Activated CD4-positive, alpha-beta memory T cell treated with anti-CD3 and anti-CD28 coated beads for 36 hours (primary cell): ENCODE results near the gene MEGF11. TPM values are rescaled to one million over a fixed set of nuclear protein-coding genes. Genes with fewer than 3 reads are reported as not detected.

Source experiments
- CTCF ChIA-PET: fragments of 350-600 bp; sonication (Branson Sonifier 250); formaldehyde crosslinking; loops from one replicate; lab custom pipeline; 2021; ENCODE audit warnings: antibody characterized with exemption, inconsistent platforms; lab: Charles Lee
- POLR2A ChIA-PET: fragments of 350-600 bp; sonication (Branson Sonifier 250); formaldehyde crosslinking; loops from one replicate; lab custom pipeline; 2021; ENCODE audit warnings: antibody characterized with exemption; lab: Charles Lee
- DNase-seq: peaks from one replicate; pipeline ENCODE4 v3.0.0-alpha.2; 2020
- H3K27ac Mint-ChIP-seq: one replicate; pipeline ENCODE4 v1.8.0; 2021; ENCODE audit warnings: mixed read lengths
- H3K27me3 Mint-ChIP-seq: one replicate; pipeline ENCODE4 v1.8.0; 2021; ENCODE audit warnings: mixed read lengths
- H3K36me3 Mint-ChIP-seq: one replicate; pipeline ENCODE4 v1.8.0; 2021; ENCODE audit warnings: mixed read lengths
- H3K4me1 Mint-ChIP-seq: one replicate; pipeline ENCODE4 v1.8.0; 2021; ENCODE audit warnings: low read depth, mixed read lengths
- H3K4me3 Mint-ChIP-seq: one replicate; pipeline ENCODE4 v1.8.0; 2021; ENCODE audit warnings: mild to moderate bottlenecking, mixed read lengths
- H3K9me3 Mint-ChIP-seq: one replicate; pipeline ENCODE4 v1.8.0; 2021; ENCODE audit warnings: mixed read lengths
- intact Hi-C: fragments of 100-400 bp; cut with micrococcal nuclease; formaldehyde crosslinking; loops from one replicate; pipeline ENCODE4 v1.15.1; 2023
- total RNA-seq, 2 experiments: library from RNA; stranded (reverse); gene quantifications; one replicate each; pipeline ENCODE4 v1.2.3, GENCODE V29; 2021

Gene MEGF11
- total RNA-seq, 2 experiments from 2014 or later: not detected

DNA sequence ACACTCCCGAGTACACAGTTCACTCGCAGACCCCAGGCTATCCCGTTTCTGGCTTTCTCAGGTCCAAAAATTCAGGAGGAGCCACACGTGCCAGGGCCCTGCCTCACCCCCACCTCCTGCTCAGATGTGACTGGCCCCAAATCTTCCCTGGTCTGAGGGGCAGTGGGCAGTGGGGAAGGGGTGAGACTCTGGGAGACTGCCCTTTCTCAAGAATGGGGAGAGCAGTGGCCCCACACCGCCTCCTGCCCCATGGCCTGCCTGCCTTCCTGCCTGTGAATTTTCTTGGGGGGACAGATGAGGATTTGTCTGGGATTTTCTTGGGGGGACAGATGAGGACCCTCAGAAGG, 174.6 kb downstream of the MEGF11 start:
- peaks cover 15% of the 10 kb centered on the region for H3K27me3 Mint-ChIP-seq
- H3K4me3 Mint-ChIP-seq: no peak overlapping the region
- no peaks in the 10 kb centered on the region for H3K36me3 Mint-ChIP-seq
- DNase-seq: no peak
- ChIA-PET POLR2A (no interaction called here), CTCF (no interaction called here)
- no peaks in the 10 kb centered on the region for H3K4me1 Mint-ChIP-seq
- intact Hi-C loops: no loop called here
- no peaks in the 10 kb centered on the region for H3K9me3 Mint-ChIP-seq
- no peak overlapping the region for H3K27ac Mint-ChIP-seq

DNA sequence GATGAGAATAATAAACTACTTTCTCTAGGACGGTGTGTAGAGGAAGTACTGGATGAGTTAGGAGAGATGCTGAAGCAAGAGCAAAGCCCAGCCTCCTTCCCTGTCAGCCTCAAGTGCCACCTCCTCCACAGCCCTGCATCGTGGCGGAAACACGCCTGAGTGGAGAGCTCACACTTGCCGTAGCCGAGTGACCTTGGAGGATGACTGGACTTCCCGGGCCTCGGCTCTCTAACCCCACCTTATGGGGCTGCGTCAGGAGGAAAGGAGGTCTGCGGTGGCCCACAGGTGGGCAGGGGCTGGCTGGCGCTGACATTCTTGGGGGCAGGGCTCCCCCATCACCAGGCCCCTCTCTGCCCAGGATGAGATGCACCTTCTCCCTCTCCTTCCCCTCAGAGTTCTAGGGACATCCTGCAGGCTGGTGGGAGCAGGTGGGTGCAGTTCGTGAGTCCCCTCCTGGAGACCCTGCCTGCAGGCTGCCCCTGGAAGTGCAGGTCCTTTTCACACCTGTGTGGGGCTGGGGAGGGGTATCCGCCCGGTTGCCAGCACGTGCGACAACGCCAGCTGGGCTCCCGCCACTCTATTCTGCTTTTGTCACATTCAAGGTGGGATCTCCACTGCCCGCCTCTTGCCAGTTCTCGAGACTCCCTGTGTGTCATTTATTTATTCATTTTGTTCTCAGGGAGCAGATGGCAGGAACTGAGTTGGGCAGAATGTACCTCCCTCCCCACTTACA, 175.2 kb downstream of the MEGF11 start:
- H3K27ac Mint-ChIP-seq: no peak overlapping the region
- intact Hi-C loops: no loop called here
- H3K27me3 Mint-ChIP-seq: peaks cover 15% of the 10 kb centered on the region

DNA sequence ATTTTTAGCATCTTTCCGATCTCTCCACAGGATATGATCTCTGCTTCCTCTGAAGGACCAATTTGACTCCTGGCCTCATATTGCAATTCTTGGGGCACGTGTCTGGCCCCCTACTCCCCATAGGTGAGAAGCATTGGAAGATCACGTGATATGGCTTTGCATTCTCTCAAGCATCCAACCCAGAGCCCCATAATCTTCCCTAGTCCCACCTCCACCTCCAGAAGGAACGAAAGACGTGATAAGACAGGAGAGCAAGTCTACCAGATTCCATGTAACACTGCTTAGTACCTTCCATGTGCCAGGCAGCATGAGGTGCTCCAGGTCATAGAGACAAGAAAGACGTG, 176.3 kb downstream of the MEGF11 start:
- CTCF ChIA-PET: no interaction called here
- intact Hi-C loops: no loop called here
- Mint-ChIP-seq H3K36me3 (no peaks in the 10 kb centered on the region), H3K27me3 (peaks cover 15% of the 10 kb centered on the region), H3K4me3 (no peak overlapping the region), H3K9me3 (no peaks in the 10 kb centered on the region), H3K4me1 (no peaks in the 10 kb centered on the region), H3K27ac (no peak overlapping the region)
- POLR2A ChIA-PET: no interaction called here
- DNase-seq: no peak

More for the DNA sequence above, 175.2 kb downstream of the MEGF11 start:
- Mint-ChIP-seq H3K4me1 (no peaks in the 10 kb centered on the region), H3K9me3 (no peaks in the 10 kb centered on the region), H3K36me3 (no peaks in the 10 kb centered on the region), H3K4me3 (no peak overlapping the region)
- no peak for DNase-seq
- POLR2A ChIA-PET: no interaction called here
- CTCF ChIA-PET: no interaction called here

DNA sequence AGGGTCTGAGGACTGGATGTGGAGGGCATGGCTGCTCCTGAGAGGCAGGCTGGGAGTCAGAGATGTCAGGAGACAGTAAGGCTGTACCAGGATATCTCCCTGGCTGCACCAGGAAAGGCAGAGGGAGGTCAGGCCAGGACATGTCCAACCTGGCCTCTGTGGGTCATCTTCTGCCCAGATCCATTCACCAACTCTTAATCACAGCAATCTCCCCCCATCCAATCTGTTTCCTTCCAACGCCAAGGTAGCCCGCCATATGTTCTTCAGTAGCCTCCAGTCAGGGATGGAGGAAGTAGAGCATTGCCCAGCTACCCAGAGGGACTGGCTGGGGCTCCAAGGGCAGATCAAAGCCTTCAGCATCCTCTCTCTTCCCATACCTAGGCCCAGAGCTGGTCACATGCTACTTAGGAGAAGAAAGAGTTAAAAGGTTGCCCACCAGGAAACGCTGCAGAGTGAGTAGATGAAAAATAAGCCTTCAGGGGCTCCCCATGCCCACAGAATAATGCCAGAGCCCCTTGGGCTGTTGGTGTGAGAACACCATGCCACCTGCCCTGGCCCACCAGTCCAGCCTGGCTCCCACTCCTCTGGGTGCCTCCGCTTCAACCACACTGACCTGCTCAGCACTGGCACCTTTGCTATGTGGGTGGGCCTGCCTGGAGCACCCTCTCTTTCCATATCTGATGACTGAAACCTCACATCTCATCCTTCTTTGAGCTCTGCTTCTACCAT, 176.8 kb downstream of the MEGF11 start:
- H3K27ac Mint-ChIP-seq: no peak overlapping the region
- intact Hi-C loops: no loop called here
- DNase-seq: no peak
- H3K27me3 Mint-ChIP-seq: peaks cover 15% of the 10 kb centered on the region
- H3K36me3 Mint-ChIP-seq: no peaks in the 10 kb centered on the region
- POLR2A ChIA-PET: no interaction called here
- H3K4me1 Mint-ChIP-seq: no peaks in the 10 kb centered on the region
- no peak overlapping the region for H3K4me3 Mint-ChIP-seq
- H3K9me3 Mint-ChIP-seq: no peaks in the 10 kb centered on the region
- CTCF ChIA-PET: no interaction called here

DNA sequence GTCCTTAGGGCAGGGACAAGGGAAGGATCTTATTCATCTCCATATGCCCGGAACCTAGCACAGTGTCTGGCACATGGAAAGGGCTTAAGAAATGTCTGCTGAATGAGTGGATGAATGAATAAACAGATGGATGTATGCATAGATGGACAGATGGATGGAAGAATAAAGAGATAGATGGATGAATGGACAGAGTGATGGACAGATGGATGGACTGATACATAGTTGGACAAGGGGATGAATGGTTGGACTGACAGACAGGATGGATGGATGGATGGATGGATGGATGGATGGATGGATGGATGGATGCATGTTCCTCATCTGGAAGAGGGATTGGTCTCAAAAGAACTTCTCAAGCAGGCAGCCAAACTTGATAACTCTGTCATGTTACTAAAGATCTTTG, 177.6 kb downstream of the MEGF11 start:
- Mint-ChIP-seq H3K27ac (no peak overlapping the region), H3K4me1 (no peaks in the 10 kb centered on the region), H3K27me3 (peaks cover 15% of the 10 kb centered on the region), H3K4me3 (no peak overlapping the region), H3K36me3 (no peaks in the 10 kb centered on the region), H3K9me3 (no peaks in the 10 kb centered on the region)
- ChIA-PET CTCF (no interaction called here), POLR2A (no interaction called here)
- intact Hi-C loops: no loop called here
- DNase-seq: no peak

DNA sequence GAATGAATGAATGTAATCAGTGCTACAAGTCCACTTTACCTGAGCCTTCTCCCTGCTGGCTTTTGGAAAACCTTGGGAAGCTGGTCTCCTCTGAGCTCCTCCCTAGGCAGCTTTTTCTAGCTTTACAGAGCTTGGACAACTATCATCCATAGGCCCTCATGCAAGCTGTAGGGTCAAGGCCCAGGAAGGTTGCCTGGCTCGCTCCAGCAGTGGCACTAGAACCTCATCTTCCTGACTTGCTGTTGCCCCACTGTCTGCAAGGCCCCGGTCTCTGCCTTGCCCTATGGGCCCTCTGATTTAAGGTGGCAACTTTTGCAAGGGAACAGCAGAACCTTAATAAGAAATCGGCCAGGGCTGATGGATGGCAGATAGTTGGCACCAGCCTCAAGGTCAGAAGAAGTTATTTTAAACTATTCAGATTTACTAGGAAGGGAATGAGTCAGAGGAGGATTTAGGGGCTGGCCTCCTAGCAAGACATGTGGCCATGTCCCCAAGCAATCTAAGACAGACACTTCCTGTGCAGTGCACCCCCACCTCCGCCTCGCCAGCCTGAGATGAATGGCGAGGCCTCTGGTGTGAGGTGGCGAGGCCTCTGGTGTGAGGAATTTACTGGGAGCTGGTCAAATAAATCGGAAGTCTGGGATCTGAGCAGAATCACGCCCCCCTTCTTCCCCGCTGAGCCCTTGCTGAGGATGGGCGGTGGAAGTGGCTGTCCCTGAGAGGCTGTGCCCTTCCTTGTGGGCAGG, 180.8 kb downstream of the MEGF11 start:
- POLR2A ChIA-PET: no interaction called here
- Mint-ChIP-seq H3K27me3 (peaks cover 13% of the 10 kb centered on the region), H3K9me3 (no peaks in the 10 kb centered on the region), H3K36me3 (no peaks in the 10 kb centered on the region), H3K27ac (no peak overlapping the region), H3K4me3 (no peak overlapping the region), H3K4me1 (no peaks in the 10 kb centered on the region)
- DNase-seq: no peak
- CTCF ChIA-PET: no interaction called here
- intact Hi-C loops: no loop called here

DNA sequence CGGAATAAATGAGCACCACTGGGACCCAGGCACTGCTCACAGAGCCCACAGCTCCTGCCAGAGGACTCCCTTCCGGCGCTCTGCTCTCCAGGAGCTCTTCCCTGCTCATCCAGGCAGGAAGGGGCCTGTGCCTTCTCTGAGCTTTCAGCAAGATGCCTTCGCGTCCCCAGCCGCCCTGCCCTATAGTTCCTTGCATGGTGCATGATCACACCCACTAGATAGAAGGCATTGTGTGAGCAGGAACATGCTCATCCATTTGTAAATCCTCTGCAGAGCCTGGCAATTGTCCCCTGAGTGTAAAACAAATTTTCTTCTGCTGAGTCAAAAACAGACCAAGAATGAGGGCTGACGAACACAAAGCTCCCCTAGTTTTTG, 181.6 kb downstream of the MEGF11 start:
- intact Hi-C loops: no loop called here
- POLR2A ChIA-PET: no interaction called here
- no peaks in the 10 kb centered on the region for H3K9me3 Mint-ChIP-seq
- no peak overlapping the region for H3K27ac Mint-ChIP-seq
- H3K4me3 Mint-ChIP-seq: no peak overlapping the region
- H3K36me3 Mint-ChIP-seq: no peaks in the 10 kb centered on the region
- CTCF ChIA-PET: no interaction called here
- H3K4me1 Mint-ChIP-seq: no peaks in the 10 kb centered on the region
- no peak for DNase-seq
- peaks cover 6% of the 10 kb centered on the region for H3K27me3 Mint-ChIP-seq

DNA sequence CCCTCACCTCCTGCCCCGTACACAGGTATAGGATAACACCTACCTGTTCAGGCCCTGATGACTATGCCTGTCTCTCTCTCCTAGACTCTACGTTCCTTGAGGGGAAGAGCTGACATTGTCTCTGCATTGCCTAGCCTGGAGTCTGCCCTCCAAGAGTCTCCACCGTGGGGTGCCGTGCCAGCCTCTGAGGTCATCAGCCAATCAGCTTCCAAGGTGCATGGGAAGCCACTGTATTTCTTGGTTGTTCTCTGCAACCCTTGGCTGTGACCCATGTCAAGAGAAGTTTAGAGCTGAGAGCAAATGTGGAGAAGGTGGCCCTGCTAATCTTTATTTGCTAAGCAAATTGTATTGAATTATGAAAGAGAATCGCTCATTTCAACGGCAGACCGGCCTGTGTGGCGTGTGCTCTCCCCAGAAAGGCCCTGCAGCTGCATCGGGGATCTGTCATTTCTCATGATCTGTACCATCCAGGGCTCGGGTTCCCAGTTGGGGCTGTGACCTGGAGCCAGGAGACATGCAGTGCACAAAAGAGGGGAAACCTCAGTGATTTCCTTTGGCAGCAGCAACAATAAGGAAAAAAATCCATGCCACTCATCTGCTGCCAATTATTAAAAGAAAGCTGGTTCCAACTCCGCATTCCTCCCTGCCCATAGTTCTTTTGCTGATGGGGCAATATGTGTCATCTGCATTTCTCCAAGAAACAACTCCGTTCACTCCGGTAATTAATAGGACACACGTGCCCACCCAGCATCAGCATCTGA, 182.2 kb downstream of the MEGF11 start:
- intact Hi-C loops: no loop called here
- CTCF ChIA-PET: no interaction called here

DNA sequence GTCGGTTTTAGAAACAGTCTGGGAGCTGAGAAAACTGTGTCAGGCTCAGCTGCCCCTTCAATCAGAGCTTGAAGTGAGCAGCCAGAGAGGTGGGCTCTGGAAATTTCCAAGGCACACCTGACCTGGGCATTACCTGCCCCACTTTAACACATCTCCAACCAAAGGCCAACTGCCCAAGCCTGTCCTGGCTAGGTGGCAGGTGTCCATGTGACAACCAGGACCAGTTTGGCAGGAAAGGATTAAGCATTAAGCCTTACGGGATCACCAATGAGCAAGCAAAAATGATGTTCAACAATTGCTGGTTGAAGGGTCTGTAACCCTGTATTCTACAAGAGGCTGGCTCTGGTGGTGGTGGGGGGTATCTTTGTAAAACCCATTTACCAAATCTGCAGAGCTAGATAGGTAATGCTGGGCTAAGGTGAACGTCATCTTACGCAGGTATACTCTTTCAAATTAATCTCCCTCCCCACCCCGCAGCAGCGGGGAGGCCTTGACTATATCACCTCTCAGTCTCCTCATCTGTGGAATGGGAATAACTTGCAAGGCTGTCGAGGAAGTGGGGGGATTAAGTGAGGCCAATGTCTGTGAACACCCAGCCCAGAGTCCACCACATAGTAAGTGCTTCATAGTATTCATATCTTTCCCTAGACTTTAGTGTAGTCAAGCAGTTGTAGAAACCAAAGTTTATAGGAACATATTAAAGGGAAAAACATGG, 183.2 kb downstream of the MEGF11 start:
- no peak overlapping the region for H3K27ac Mint-ChIP-seq
- no peak overlapping the region for H3K4me3 Mint-ChIP-seq
- no peak for DNase-seq
- no peaks in the 10 kb centered on the region for H3K36me3 Mint-ChIP-seq
- H3K27me3 Mint-ChIP-seq: peaks cover 2% of the 10 kb centered on the region
- ChIA-PET POLR2A (no interaction called here), CTCF (no interaction called here)
- H3K4me1 Mint-ChIP-seq: no peaks in the 10 kb centered on the region
- intact Hi-C loops: no loop called here
- H3K9me3 Mint-ChIP-seq: no peaks in the 10 kb centered on the region

More for the DNA sequence above, 182.2 kb downstream of the MEGF11 start:
- H3K4me3 Mint-ChIP-seq: no peak overlapping the region
- no peak for DNase-seq
- no peaks in the 10 kb centered on the region for H3K36me3 Mint-ChIP-seq
- H3K27me3 Mint-ChIP-seq: peaks cover 6% of the 10 kb centered on the region
- POLR2A ChIA-PET: no interaction called here
- H3K4me1 Mint-ChIP-seq: no peaks in the 10 kb centered on the region
- no peak overlapping the region for H3K27ac Mint-ChIP-seq
- no peaks in the 10 kb centered on the region for H3K9me3 Mint-ChIP-seq

DNA sequence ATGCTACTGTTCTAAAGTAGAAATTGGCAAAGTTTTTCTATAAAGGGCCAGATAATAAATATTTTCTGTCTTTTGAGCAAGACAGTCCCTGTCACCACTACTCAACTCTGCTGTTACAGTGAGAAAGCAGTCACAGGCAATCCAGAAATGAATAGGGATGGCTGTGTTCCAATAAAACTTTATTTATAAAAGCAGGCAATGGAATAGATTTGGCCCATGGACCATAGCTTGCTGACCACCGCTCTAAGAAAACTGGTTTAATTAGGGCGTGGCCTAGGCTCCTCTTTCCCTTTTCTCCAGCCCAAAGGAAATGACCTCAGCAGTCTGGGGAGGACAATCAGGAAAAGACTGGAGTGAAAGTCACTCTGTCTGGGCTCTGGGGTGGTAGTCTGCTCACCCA, 183.8 kb downstream of the MEGF11 start:
- intact Hi-C loops: no loop called here
- Mint-ChIP-seq H3K9me3 (no peaks in the 10 kb centered on the region), H3K4me3 (no peak overlapping the region), H3K27me3 (peaks cover 4% of the 10 kb centered on the region), H3K4me1 (no peaks in the 10 kb centered on the region), H3K36me3 (no peaks in the 10 kb centered on the region), H3K27ac (no peak overlapping the region)
- no peak for DNase-seq
- CTCF ChIA-PET: no interaction called here
- POLR2A ChIA-PET: no interaction called here

DNA sequence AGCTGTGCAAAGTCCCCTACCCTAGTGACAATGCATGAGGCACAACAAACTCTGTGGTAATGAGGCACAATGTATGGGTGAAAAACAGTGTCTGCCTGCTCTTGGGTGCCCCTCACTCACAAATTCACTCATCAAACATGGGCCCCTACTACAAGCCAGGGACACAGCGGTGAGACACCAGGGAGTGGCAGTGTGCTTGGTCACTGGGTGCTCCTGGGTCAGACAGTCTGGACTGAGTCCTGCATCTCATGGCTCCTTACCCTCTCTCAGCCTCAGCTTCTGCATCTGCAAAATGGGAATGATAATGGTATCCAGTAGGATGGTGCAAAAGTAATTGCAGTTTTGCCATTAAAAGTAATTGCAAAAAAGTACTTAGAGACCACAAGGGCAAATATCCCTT, 184.7 kb downstream of the MEGF11 start:
- Mint-ChIP-seq H3K9me3 (no peaks in the 10 kb centered on the region), H3K27me3 (peaks cover 2% of the 10 kb centered on the region), H3K36me3 (no peaks in the 10 kb centered on the region), H3K4me1 (no peaks in the 10 kb centered on the region), H3K27ac (no peak overlapping the region), H3K4me3 (no peak overlapping the region)
- CTCF ChIA-PET: no interaction called here
- POLR2A ChIA-PET: no interaction called here
- intact Hi-C loops: no loop called here
- no peak for DNase-seq

DNA sequence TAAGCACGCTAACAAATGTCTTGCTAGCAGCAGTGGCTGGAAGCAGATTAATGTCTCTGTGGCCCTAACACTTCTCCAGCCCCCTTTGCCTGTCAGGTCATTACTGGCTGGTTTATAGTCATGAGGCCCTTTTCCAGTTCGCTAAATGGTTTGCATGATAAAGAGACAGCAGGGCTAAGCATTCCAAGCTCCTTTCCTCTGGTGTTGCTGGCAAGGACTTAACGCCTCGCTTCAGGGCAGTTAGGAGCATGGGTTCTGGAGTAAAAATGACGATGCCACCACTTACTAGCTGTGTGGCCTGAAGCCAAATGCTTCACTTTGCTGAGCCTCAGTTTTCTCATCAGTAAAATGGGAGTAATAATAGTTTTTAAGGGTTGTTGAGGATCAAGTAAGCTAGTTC, 185.9 kb downstream of the MEGF11 start:
- intact Hi-C loops: no loop called here
- no peaks in the 10 kb centered on the region for H3K9me3 Mint-ChIP-seq
- no peaks in the 10 kb centered on the region for H3K36me3 Mint-ChIP-seq
- ChIA-PET CTCF (interaction anchor here (0.5 to 1.3 kb wide), 2 partner anchors 86 to 217 kb away, joined by 3 to 5 read pairs; no protein-coding TSS in a partner anchor), POLR2A (no interaction called here)
- no peak for DNase-seq
- H3K4me1 Mint-ChIP-seq: no peaks in the 10 kb centered on the region
- H3K27ac Mint-ChIP-seq: no peak overlapping the region
- peaks cover 2% of the 10 kb centered on the region for H3K27me3 Mint-ChIP-seq
- no peak overlapping the region for H3K4me3 Mint-ChIP-seq
